Spinal cord (tissue), 10 donors: ENCODE measurements around the gene TCP10L. TPM values are rescaled to one million over a fixed set of nuclear protein-coding genes. Genes with fewer than 3 reads are reported as not detected.

Experiments
- DNase-seq, 6 donors: peaks; one replicate each; pipeline versions ENCODE4 v3.0.0 to v3.0.0-alpha.2; 2013 to 2015; ENCODE audit warnings: low spot score in 6 of 6, low read depth in 4 of 6
- H3K27ac ChIP-seq: one replicate; pipeline ENCODE4 v1.5.1; 2013; ENCODE audit warnings: low read depth, low read length, control low read depth
- H3K27me3 ChIP-seq: one replicate; pipeline ENCODE4 v1.6.1; 2013; ENCODE audit warnings: low read length; ENCODE audit not compliant: control insufficient read depth, insufficient read depth
- H3K36me3 ChIP-seq: one replicate; pipeline ENCODE4 v1.6.1; 2013; ENCODE audit warnings: low read length; ENCODE audit not compliant: control insufficient read depth, insufficient read depth
- H3K4me1 ChIP-seq: one replicate; pipeline ENCODE4 v1.6.1; 2013; ENCODE audit warnings: low read length; ENCODE audit not compliant: control insufficient read depth, insufficient read depth
- H3K4me3 ChIP-seq: one replicate; pipeline ENCODE4 v1.5.1; 2013; ENCODE audit warnings: low read depth, low read length, control low read depth
- H3K9me3 ChIP-seq: one replicate; pipeline ENCODE4 v1.6.1; 2013; ENCODE audit warnings: low read length; ENCODE audit not compliant: control insufficient read depth, insufficient read depth
- WGBS: methylation state at CpG from one replicate; pipeline ENCODE4 v1.1.5; 2013; ENCODE audit warnings: missing lambda C conversion rate; ENCODE audit not compliant: insufficient coverage; 5-methylcytosine and 5-hydroxymethylcytosine counted together
- polyA plus RNA-seq, 2 donors: library from polyadenylated mRNA; unstranded; fragments of 120-200 nt; gene quantifications; one replicate each; pipeline ENCODE4 v1.2.1, GENCODE V29; 2013; ENCODE audit not compliant: insufficient read length in 2 of 2
- total RNA-seq, 2 donors: library from RNA; depleted of rRNA in 1 of 2; stranded (reverse); fragments of 120-200 nt in 1 of 2; fragments of >200 nt in 1 of 2; gene quantifications; one replicate each; pipeline versions ENCODE4 v1.2.3 to v1.2.4, GENCODE V29; 2013 to 2014
- donor health status: healthy.

TCP10L gene
- total and polyA plus RNA-seq, 4 donors: 2.1 to 4.1 (median 3.0) TPM

DNA sequence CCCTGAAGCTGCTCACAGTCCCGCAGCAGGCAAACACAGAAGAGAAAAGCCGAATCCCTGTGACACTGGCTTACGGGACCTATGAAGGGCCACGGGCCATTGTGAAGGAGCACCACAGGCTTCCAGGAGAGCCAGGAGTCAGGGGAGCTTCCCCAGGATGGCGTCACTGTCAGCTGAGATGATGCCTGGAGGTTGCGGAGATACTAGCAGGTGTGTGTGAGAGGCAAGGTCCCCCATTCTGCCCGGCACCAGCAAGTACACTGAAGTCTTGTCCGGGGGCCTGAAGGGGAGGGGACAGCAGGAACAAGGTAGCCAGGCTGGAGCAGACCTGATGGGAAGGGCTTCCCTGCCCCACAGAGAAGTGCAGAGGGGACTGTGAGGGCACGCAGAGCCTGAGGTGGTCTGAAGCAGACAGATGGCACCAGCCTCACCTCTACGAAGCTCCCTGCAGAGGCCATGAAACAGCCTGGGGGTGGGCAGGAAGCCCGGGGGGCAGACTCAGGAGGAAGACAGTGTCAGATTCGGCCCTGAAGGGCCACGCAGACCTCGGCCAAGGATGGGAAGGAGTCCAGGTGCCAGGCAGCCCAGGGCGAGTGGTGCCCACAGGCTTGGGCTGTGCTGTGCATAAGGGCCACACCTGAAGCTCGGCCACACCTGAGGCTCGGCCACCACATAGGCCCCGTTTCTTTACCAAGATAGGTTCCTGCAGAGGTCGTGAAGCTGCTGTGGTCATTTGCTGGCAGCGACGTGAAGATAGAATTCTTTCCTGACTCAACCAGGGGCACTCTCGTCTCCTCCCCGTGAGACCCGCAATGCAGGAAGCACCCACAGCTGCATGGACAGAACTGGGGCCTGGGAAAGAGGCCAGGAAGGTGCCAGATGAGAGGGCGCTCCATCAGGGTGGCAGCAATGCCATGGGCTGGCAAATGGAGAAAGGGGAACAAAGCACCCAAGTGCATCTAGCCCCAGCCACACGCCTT, 10.1 kb downstream of the TCP10L start:
- DNase-seq: no peak
- Histone ChIP-seq H3K36me3 (peaks cover 17% of the 10 kb centered on the region), H3K9me3 (no peaks in the 10 kb centered on the region), H3K27ac (no peak overlapping the region), H3K4me1 (no peaks in the 10 kb centered on the region), H3K27me3 (no peaks in the 10 kb centered on the region), H3K4me3 (no peak overlapping the region)
- WGBS: 87% methylated on average over 26 of the region's 26 CpGs

DNA sequence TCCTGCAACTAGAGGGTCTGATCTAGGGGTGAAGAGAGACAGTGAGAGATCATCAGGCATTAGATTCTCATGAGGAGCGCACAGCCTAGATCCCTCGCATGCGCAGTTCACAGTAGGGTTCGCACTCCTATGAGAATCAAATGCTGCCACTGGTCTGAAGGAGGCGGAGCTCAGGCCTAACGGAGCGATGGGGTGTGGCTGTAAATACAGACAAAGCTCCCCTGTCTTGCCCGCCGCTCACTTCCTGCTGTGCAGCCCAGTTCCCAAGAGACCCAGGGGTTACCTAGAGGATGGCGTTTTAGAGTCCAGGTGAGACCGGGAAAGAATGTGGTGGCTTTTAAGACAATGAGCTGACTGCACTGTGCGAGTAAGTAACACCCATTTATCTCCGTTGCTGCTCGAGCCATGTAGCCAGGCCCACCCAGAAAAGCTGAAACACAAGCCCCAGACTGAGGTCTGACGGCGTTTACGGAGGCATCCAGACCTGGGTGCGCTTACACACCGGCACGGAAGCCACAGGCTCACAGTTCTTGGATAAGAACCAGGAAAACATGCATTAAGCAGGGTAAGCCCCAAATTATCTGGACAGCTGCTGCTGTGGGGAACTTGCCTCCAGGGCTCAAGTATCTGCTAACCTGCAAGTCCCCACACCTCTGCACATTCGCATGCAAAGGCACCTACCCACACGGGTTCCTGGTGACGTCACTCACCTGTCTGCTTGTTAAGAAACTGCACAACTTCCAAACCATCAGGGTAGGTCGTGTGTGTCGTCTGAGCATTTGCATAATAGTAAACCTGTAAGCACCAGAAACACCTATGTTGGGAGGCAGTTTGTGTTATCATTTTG, 12.5 kb downstream of the TCP10L start:
- Histone ChIP-seq H3K36me3 (peaks cover 14% of the 10 kb centered on the region), H3K4me1 (peaks cover 10% of the 10 kb centered on the region), H3K27ac (no peak overlapping the region), H3K4me3 (no peak overlapping the region), H3K9me3 (no peaks in the 10 kb centered on the region), H3K27me3 (no peaks in the 10 kb centered on the region)
- no peak for DNase-seq
- WGBS: 78% methylated on average over 23 of the region's 25 CpGs

DNA sequence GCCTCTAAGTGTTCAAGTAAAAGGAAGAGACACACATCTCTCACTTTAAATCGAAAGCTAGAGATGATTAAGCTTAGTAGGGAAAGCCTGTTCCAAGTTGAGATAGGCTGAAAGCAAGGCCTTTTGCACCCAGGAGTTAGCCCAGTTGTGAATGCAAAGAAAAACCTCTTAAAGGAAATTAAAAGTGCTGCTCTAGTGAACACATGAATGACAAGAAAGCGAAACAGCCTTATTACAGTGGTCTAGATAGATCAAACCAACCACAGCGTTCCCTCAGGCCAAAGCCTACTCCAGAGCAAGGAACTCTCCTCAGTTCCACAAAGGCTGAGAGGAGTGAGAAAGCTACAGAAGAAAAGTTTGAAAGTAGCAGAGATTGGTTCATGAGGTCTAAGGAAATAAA, 14.9 kb downstream of the TCP10L start:
- Histone ChIP-seq H3K27me3 (no peaks in the 10 kb centered on the region), H3K36me3 (peaks cover 6% of the 10 kb centered on the region), H3K4me1 (peaks cover 10% of the 10 kb centered on the region), H3K4me3 (no peak overlapping the region), H3K9me3 (no peaks in the 10 kb centered on the region), H3K27ac (no peak overlapping the region)
- 100% methylated on average over 1 of the region's 3 CpGs for WGBS
- DNase-seq: peak in 1 of 6 donors; percentile 2

DNA sequence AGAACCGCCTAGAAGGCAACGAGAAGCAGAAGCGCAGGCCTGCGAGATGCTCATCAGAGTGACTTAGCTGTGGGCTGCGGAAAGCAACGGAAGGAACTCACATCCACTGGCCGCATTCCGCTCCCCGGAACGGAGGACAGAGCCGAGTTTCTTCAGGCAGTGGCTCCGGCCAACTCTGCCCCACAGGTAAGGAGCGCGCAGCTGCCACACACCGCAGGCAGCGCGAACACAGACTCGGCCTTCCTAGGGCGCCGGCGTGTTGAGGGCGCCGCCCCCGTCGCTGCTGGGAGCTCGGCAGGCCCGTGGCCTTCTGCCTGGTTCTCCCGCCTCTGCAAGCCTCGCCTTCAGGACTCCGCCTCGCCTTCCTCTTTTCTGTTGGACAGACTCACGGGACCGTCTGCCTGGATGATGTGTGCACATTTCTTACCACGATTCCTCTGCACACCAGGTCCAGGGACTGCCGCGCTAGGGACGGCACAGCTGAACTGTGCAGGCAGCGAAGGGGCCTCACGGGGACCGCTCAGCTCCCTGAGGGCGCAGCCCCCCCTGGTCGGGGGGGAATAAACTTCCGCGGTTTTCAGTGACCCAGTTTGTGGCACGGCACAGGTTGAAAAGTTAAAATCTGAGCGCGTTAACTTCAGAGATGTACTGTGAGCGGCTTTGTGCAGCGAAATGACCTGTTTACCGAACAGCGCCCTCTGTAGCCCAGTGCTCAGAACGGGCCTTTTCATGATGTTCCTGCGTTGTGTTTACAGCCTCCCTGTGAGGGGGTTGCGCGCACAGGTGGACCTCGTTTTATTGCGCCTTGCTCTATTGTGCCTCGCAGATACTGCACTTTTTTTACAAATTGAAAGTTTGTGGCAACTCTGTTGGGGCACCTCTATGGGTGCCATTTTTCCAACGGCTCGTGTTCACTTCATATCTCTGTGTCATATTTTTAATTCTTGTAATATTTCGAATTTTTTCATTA, 15.8 kb downstream of the TCP10L start:
- peak; percentile 47 to 94 (median 67) for DNase-seq
- Histone ChIP-seq H3K9me3 (no peaks in the 10 kb centered on the region), H3K36me3 (no peaks in the 10 kb centered on the region), H3K27ac (peak overlapping the region; percentile 85), H3K4me3 (peak overlapping the region; percentile 68), H3K4me1 (peaks cover 10% of the 10 kb centered on the region), H3K27me3 (no peaks in the 10 kb centered on the region)
- 3% methylated on average over 58 of the region's 61 CpGs for WGBS

DNA sequence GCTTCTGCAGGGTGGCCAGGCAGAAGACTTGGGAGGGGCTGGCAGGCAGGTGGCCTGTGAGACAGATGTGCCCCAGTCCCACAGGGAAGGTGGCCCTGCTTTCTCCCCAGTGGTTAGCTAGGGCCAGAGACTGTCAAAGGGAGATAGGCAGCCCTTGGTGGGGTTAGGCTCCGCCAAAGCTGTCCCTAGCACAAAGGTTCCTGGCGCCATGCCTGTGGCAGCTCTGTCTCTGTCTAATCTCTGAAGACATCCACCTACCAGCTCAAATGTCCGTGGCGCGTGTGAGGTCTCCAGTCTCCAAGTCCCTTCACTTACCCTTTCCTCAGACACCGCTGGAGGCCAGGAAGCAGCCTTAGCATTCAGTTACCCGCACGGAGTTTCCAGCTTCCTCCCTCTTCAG, 17.7 kb downstream of the TCP10L start:
- DNase-seq: no peak
- Histone ChIP-seq H3K27ac (no peak overlapping the region), H3K4me1 (peaks cover 10% of the 10 kb centered on the region), H3K36me3 (no peaks in the 10 kb centered on the region), H3K27me3 (no peaks in the 10 kb centered on the region), H3K9me3 (no peaks in the 10 kb centered on the region), H3K4me3 (no peak overlapping the region)
- 92% methylated on average over 6 of the region's 8 CpGs for WGBS

GRCh38 chr21:32566741-32567389, 18.5 kb downstream of the TCP10L start:
- 100% methylated on average over 3 of the region's 5 CpGs for WGBS
- Histone ChIP-seq H3K9me3 (no peaks in the 10 kb centered on the region), H3K36me3 (no peaks in the 10 kb centered on the region)

GRCh38 chr21:32565856-32566465, 19.4 kb downstream of the TCP10L start:
- peaks cover 10% of the 10 kb centered on the region for H3K4me1 ChIP-seq
- no peaks in the 10 kb centered on the region for H3K9me3 ChIP-seq
- H3K27me3 ChIP-seq: no peaks in the 10 kb centered on the region
- H3K36me3 ChIP-seq: no peaks in the 10 kb centered on the region
- WGBS: no CpG with 5 or more reads among the region's 2 CpGs
- H3K4me3 ChIP-seq: no peak overlapping the region
- DNase-seq: no peak
- H3K27ac ChIP-seq: no peak overlapping the region

More at GRCh38 chr21:32566741-32567389, 18.5 kb downstream of the TCP10L start:
- Histone ChIP-seq H3K4me3 (no peak overlapping the region), H3K4me1 (peaks cover 10% of the 10 kb centered on the region), H3K27me3 (no peaks in the 10 kb centered on the region), H3K27ac (no peak overlapping the region)
- no peak for DNase-seq

- H3K36me3 ChIP-seq: no peaks in the 10 kb centered on the region
- no peak overlapping the region for H3K4me3 ChIP-seq
- DNase-seq: no peak
- no peak overlapping the region for H3K27ac ChIP-seq
- no peaks in the 10 kb centered on the region for H3K4me1 ChIP-seq
- no peaks in the 10 kb centered on the region for H3K27me3 ChIP-seq
- H3K9me3 ChIP-seq: no peaks in the 10 kb centered on the region
- WGBS: no CpG with 5 or more reads among the region's 2 CpGs
These were observed 22.4 kb downstream of the TCP10L start for GRCh38 chr21:32562915-32563314.
